Activated B cell treated with CpG ODN at 0.5 μM for 24 hours (primary cell): ENCODE measurements around the gene XPNPEP1. TPM values are rescaled to one million over a fixed set of nuclear protein-coding genes. Genes with fewer than 3 reads are reported as not detected.

ENCODE experiments used
- ATAC-seq: fragments of 200-7000 bp; cut with Tn5 transposase; one replicate; pipeline ENCODE4 v1.10.0; 2021; ENCODE audit warnings: low read depth, mild to moderate bottlenecking, moderate library complexity
- CTCF ChIA-PET: fragments of 350-600 bp; sonication (Branson Sonifier 250); formaldehyde crosslinking; loops from one replicate; lab custom pipeline; 2021; ENCODE audit warnings: antibody characterized with exemption; lab: Charles Lee
- POLR2A ChIA-PET: fragments of 350-600 bp; sonication (Branson Sonifier 250); formaldehyde crosslinking; loops from one replicate; lab custom pipeline; 2021; ENCODE audit warnings: antibody characterized with exemption; lab: Charles Lee
- DNase-seq: peaks from one replicate; pipeline ENCODE4 v3.0.0; 2022
- H3K27ac Mint-ChIP-seq: one replicate; pipeline ENCODE4 v1.8.0; 2020; ENCODE audit warnings: mixed read lengths
- H3K27me3 Mint-ChIP-seq: one replicate; pipeline ENCODE4 v1.8.0; 2021; ENCODE audit warnings: mixed read lengths
- H3K36me3 Mint-ChIP-seq: one replicate; pipeline ENCODE4 v1.8.0; 2021; ENCODE audit warnings: low read depth, mixed read lengths
- H3K4me1 Mint-ChIP-seq: one replicate; pipeline ENCODE4 v1.8.0; 2021; ENCODE audit warnings: mixed read lengths
- H3K4me3 Mint-ChIP-seq: one replicate; pipeline ENCODE4 v1.8.0; 2020; ENCODE audit warnings: mild to moderate bottlenecking, mixed read lengths
- H3K9me3 Mint-ChIP-seq: one replicate; pipeline ENCODE4 v1.8.0; 2020; ENCODE audit warnings: mixed read lengths
- intact Hi-C: fragments of 100-400 bp; cut with micrococcal nuclease; formaldehyde crosslinking; loops from one replicate; pipeline ENCODE4 v1.15.1; 2024
- total RNA-seq: library from RNA; stranded (reverse); gene quantifications from 2 replicates; pipeline ENCODE4 v1.2.3, GENCODE V29; 2022
- TF ChIP-seq, protein P1 (sequence below): fragments of 200-600 bp; IDR thresholded peaks from one replicate; pipeline ENCODE4 v1.8.0; 2022; ENCODE audit warnings: antibody characterized with exemption, mild to moderate bottlenecking

XPNPEP1 gene
- total RNA-seq, 1 donor from 2014 or later: 70.6 TPM

DNA sequence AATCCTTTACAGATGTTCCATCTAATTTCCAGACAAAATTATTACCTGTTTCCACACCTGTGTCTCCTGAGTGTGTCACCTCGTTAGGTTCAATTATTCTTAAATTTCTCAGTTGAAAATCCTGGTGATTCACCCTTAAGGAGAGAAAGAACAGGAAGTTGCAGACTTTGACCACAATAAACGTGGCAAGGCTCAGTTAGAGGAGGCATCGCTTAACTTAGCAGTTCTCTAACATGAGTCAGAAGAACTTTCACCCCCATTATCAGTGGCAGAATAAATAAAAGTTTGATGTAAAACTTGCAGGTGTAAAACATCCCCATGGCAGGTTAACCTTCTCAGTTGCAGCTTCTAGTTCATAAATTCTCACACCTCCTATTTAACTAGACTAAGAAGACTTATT is 8.3 kb downstream of the XPNPEP1 start:
- DNase-seq (no peak), ATAC-seq (peak; percentile 53)
- ChIA-PET CTCF (no interaction called here), POLR2A (interaction anchor here (1.2 kb wide), 1 partner anchor 93 kb away, joined by 3 read pairs; the partner anchor contains the start of gene ADD3)
- intact Hi-C loops: loop anchor here (2.0 to 10.0 kb wide), 2 partner anchors 92 to 950 kb away; partner anchors contain the start of gene ADD3
- Mint-ChIP-seq H3K36me3 (peaks cover 19% of the 10 kb centered on the region), H3K9me3 (peaks cover 2% of the 10 kb centered on the region), H3K27me3 (no peaks in the 10 kb centered on the region), H3K27ac (peak overlapping the region; percentile 54), H3K4me3 (no peak overlapping the region), H3K4me1 (peaks cover 67% of the 10 kb centered on the region)
- TF ChIP-seq, protein P1, sequence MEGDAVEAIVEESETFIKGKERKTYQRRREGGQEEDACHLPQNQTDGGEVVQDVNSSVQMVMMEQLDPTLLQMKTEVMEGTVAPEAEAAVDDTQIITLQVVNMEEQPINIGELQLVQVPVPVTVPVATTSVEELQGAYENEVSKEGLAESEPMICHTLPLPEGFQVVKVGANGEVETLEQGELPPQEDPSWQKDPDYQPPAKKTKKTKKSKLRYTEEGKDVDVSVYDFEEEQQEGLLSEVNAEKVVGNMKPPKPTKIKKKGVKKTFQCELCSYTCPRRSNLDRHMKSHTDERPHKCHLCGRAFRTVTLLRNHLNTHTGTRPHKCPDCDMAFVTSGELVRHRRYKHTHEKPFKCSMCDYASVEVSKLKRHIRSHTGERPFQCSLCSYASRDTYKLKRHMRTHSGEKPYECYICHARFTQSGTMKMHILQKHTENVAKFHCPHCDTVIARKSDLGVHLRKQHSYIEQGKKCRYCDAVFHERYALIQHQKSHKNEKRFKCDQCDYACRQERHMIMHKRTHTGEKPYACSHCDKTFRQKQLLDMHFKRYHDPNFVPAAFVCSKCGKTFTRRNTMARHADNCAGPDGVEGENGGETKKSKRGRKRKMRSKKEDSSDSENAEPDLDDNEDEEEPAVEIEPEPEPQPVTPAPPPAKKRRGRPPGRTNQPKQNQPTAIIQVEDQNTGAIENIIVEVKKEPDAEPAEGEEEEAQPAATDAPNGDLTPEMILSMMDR: no peak

DNA sequence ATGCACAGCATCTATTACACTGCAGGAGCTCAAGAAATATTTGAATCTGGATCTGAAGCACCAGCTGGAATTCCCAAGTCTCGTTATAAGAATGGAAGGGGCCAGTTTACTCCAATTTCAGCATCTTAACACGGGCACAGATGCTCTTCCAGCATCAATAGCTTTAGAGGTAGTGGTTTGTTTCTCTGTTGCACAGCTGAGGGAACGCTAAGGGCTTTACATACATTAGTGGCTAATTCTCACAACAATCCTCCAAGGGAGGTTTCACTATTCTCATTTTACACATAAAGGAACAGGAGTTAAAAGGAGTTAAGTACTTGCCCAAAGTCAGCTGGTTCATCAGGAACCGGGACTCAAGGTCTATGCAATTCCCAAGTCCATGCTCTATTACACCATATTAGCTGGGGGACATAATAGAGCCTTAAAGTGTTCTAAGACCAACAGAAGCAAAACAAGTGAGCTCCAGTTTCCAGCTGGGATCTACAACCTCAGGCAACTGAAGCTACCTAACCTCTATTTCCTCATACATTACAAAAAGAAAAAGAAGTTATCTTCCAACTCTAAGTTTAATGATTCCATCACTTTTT is 9.9 kb downstream of the XPNPEP1 start:
- Mint-ChIP-seq H3K4me3 (no peak overlapping the region), H3K36me3 (peaks cover 23% of the 10 kb centered on the region)
- intact Hi-C loops: loop anchor here (10.0 kb wide), 1 partner anchor 951 kb away; no protein-coding TSS in a partner anchor

DNA sequence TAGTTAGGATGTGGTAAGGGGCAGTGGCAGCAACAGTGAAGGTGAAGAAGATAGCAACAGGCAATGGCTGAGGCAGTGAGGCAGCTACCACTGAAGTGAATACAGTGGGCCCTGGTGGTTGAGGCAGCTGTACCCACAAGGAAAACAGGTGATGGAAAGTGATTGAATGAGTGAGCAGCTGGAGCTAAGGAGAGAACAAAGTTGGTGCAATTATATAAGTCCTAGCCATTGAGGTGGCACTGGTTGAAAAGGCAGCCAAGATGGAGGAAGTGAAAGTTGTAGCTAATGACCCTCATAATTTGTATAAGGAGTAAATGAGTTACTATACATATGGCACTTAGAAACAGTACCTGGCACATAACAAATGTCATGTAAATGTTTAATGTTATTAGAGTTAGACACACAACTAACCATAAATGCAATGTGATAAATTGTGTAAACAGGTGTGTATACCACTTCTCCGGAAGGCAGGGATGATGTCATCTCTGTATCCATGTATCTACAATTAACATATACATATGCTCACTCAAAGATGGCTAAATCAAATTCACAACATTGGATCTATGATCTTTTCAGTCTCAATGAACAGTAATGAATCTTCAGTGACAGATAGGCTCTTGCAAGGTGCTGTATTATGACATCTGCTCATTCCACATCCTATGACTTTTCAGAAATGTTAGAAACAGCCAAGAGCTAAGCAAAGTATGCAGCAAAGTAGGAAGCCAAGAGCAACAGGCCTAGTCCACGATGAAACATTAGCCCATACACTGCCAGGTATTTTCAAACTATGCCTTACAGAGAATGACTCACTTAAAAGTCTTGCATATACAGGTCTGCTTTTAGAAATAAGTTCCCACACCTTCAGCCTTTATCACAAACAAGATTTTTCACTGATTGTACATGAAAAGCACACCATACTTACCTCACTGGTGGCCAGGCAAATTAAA is 10.7 kb downstream of the XPNPEP1 start:
- Mint-ChIP-seq H3K9me3 (peaks cover 2% of the 10 kb centered on the region), H3K27me3 (no peaks in the 10 kb centered on the region), H3K27ac (peak overlapping the region; percentile 51), H3K4me1 (peaks cover 68% of the 10 kb centered on the region), H3K4me3 (peak overlapping the region; percentile 26), H3K36me3 (peaks cover 27% of the 10 kb centered on the region)
- peak; percentile 83 for ATAC-seq
- intact Hi-C loops: loop anchor here (1.0 to 10.0 kb wide), 2 partner anchors 11 to 952 kb away; partner anchors contain the start of gene XPNPEP1
- TF ChIP-seq, protein P1: no peak
- ChIA-PET POLR2A (interaction anchor here (0.5 to 2.9 kb wide), 4 partner anchors 11 to 450 kb away, joined by 3 to 11 read pairs (median 5); partner anchors contain the start of genes ADD3 and XPNPEP1), CTCF (interaction anchor here (0.6 to 4.6 kb wide), 2 partner anchors 29 to 61 kb away, joined by 3 to 21 read pairs; no protein-coding TSS in a partner anchor)
- DNase-seq: no peak

More for the DNA sequence above, 9.9 kb downstream of the XPNPEP1 start:
- peaks cover 2% of the 10 kb centered on the region for H3K9me3 Mint-ChIP-seq
- ATAC-seq (no peak), DNase-seq (no peak)
- CTCF ChIA-PET: interaction anchor here (0.6 to 4.6 kb wide), 2 partner anchors 29 to 61 kb away, joined by 3 to 21 read pairs; no protein-coding TSS in a partner anchor
- H3K27me3 Mint-ChIP-seq: no peaks in the 10 kb centered on the region
- POLR2A ChIA-PET: interaction anchor here (0.6 to 2.9 kb wide), 3 partner anchors 11 to 219 kb away, joined by 4 to 11 read pairs (median 6); partner anchors contain the start of genes ADD3 and XPNPEP1
- TF ChIP-seq, protein P1: no peak
- peaks cover 71% of the 10 kb centered on the region for H3K4me1 Mint-ChIP-seq
- peak overlapping the region; percentile 51 for H3K27ac Mint-ChIP-seq

DNA sequence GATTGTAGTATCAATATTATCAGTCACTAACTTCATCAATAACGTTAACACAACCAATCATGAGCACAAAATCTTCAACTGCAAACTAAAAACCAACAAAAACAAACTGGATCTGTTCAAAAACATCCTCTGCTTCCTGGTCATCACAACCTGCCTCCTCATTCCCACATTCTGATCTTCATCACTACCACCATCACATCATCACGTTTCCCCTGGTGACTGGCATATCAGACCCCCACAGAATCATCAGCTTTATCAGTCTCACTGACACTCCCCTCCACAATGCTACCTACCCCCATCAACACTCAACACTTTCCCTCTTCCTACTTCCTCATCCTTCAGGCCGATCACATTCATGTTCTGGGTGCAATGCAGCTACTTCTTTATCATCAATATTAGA is 11.4 kb downstream of the XPNPEP1 start:
- Mint-ChIP-seq H3K36me3 (peaks cover 34% of the 10 kb centered on the region), H3K27me3 (no peaks in the 10 kb centered on the region), H3K4me1 (peaks cover 61% of the 10 kb centered on the region), H3K27ac (peak overlapping the region; percentile 51), H3K4me3 (peak overlapping the region; percentile 26), H3K9me3 (peaks cover 2% of the 10 kb centered on the region)
- POLR2A ChIA-PET: interaction anchor here (0.5 to 2.9 kb wide), 3 partner anchors 12 to 451 kb away, joined by 3 to 11 read pairs (median 4); partner anchors contain the start of genes ADD3 and XPNPEP1
- intact Hi-C loops: loop anchor here (1.0 to 10.0 kb wide), 2 partner anchors 11 to 953 kb away; partner anchors contain the start of gene XPNPEP1
- ATAC-seq (peak; percentile 16), DNase-seq (no peak)
- TF ChIP-seq, protein P1: no peak
- CTCF ChIA-PET: interaction anchor here (4.6 kb wide), 1 partner anchor 28 kb away, joined by 21 read pairs; no protein-coding TSS in a partner anchor
